Skeletal muscle cell (primary cell): ENCODE measurements around the gene RAP2B.

Experiments used
- DNase-seq: peaks from one replicate; pipeline ENCODE4 v3.0.0-alpha.2; 2010; ENCODE audit warnings: low read depth
- H3K4me3 ChIP-seq: 2 replicates; pipeline ENCODE4 v1.5.1; 2011; ENCODE audit warnings: low read depth, mild to moderate bottlenecking, control low read depth, low read length, moderate library complexity

The RAP2B gene

GRCh38 chr3:153158961-153159735 is 2.9 kb upstream of the RAP2B start:
- H3K4me3 ChIP-seq = no peak overlapping the region
- DNase-seq = no peak

DNA sequence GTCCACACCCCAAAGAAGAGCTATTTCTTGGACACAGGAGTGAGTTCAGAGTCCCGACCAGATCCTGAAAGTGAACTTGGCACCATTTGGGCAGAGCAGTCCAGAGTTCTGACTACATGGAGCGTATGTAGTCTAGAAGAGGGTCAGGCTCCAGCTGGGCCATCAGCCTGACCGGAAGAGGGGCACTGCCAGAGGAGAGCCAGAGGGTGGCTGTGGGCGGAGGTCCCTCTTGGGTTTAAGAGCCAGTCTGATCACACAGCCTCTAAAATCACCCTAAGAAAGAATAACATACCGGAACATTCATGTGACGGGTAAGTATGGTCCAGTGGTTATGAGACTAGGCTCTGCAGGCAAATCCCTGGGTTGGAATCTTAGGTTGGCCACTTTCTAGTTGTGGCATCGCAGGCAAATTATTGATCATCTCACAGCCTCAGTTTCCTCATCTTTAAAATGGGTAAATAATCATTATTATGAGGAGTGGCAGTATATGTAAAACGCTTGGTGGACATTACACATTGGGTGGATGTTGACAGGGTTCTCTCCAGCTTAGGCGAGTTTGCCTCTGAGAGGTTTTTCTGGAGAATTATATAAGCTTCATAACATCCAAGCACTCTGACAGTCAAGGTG is 2.1 kb upstream of the RAP2B start:
- no peak for DNase-seq
- H3K4me3 ChIP-seq = peak overlapping the region; percentile 78

GRCh38 chr3:153160451-153161137 is 1.4 kb upstream of the RAP2B start:
- peak overlapping the region; percentile 78 for H3K4me3 ChIP-seq
- peak; percentile 82 for DNase-seq

DNA sequence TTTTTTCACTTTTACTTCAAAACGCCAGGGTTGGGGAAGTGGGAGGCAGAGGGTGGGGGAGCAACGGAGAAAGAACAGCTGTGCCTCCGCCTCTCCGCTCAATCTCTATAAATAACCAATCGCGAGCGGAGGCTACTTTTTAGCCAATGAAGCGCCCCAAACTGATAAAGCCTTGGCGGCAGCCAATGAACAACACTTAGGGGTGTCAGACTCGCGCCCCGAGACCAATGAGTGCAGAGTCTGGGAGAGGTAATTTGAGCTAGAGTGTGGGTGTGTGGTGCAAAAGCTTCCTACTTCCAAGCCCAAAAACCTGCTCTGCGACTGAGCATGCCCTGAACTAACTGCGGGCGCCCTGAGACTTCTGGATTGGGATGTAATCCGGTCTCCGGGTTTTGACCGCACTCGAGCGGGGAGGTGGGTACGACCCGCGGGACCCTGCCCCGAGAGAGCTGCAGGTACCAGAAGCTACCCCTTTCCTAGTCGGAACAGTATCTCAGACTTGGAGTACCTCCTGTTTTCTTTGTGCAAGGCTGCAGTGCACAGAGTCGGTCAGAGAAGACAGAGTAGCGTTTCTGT is 800 bp upstream of the RAP2B start:
- peak; percentile 100 for DNase-seq
- peak overlapping the region; percentile 78 for H3K4me3 ChIP-seq

DNA sequence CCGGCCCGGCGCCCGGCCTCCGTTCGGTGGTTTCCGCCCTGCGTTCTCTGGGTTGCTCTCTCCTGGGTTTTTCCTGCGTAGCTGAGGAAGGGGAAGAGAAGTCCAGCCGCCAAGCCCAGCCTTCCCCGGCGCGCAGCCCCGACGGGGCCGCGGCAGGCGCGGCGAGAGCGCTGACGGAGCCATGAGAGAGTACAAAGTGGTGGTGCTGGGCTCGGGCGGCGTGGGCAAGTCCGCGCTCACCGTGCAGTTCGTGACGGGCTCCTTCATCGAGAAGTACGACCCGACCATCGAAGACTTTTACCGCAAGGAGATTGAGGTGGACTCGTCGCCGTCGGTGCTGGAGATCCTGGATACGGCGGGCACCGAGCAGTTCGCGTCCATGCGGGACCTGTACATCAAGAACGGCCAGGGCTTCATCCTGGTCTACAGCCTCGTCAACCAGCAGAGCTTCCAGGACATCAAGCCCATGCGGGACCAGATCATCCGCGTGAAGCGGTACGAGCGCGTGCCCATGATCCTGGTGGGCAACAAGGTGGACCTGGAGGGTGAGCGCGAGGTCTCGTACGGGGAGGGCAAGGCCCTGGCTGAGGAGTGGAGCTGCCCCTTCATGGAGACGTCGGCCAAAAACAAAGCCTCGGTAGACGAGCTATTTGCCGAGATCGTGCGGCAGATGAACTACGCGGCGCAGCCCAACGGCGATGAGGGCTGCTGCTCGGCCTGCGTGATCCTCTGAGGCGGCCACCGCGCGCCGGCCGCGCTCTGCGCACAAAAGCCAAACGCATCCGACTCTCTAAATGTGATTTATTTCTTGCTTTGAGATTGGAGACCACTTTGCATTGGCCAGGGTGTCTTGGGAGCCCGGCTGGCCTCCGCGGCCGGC is 727 bp downstream of the RAP2B start:
- peak overlapping the region; percentile 78 for H3K4me3 ChIP-seq
- no peak for DNase-seq

DNA sequence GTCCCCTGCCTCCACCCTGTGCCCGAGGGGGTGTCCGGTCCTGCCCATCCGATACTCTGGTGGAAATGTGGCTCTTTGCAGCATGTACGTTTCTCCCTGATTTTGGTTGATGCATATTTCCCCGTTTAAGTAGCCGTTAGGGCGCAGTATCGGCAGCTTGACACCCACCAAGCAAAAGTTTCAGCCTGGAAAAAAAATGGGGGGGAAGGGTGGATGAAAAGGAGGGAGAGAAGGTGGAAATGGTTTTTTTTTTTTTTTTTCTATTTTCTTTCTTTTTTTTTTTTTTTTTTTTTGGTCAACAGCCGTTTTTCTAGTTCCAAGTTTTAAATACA is 1.3 kb downstream of the RAP2B start:
- H3K4me3 ChIP-seq = peak overlapping the region; percentile 78
- DNase-seq = no peak

DNA sequence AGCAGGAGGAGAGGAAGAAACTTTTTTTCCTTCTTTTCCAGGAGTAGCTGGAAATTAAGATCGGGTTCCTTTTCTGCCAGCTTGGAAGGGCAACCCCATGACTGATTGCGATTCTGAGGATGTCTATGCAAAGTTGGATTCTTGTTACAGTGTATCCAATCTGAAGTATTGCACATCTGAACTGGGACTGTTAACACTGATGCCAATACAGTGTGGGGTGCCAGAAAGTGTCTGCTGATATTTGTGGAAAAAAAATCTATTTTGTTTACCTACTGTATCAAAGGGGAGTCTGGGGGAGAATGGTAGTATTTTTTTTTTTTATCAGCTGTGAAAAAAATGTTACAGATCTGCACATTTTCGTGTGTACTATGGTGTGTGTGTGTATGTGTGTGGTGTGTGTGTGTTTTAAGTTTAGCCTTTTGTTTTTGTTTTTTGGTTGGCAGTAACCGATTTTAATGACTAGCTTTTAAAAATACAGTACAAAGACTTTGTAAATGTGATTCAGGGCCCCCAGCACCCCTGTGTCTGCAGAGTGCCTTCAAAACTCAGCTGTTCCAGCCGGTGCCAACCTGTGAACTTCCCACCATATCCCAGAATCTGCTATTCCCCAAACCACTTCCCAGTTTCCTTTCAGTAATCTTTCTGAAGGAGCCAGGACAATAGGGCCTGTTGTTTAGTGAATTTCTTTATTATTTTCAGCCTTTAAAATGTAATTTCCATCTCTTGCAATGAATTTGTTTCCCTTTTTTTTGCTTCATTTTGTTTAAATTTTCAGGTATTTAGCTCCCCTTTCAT is 1.9 kb downstream of the RAP2B start:
- no peak for DNase-seq

DNA sequence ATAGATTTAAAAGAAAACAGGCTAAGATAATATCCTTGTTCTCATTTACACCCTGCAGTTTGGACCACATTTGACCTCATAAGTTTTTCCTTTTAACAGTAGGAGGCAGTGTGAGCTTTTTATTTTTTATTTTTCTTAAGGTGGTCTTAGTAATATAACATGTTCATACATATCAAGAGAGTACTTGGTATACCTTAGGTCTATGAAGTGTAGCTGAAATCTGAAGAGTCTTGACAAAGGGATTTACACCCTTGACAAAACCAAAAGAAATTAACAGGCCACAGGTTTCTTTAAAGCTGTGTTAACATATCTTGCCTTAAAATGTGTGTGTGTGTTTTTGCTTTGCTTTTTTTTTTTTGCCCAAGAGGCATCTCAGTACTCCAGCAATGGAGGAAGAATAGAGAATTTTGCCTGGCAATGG is 3.2 kb downstream of the RAP2B start:
- peak overlapping the region; percentile 78 for H3K4me3 ChIP-seq
- no peak for DNase-seq

More for the DNA sequence above, 1.9 kb downstream of the RAP2B start:
- H3K4me3 ChIP-seq = peak overlapping the region; percentile 78

- peak overlapping the region; percentile 78 for H3K4me3 ChIP-seq
- no peak for DNase-seq
These were observed 4.2 kb downstream of the RAP2B start for GRCh38 chr3:153166206-153166605.

- no peak overlapping the region for H3K4me3 ChIP-seq
- no peak for DNase-seq
These were observed 4.8 kb downstream of the RAP2B start for GRCh38 chr3:153166796-153167195.

DNA sequence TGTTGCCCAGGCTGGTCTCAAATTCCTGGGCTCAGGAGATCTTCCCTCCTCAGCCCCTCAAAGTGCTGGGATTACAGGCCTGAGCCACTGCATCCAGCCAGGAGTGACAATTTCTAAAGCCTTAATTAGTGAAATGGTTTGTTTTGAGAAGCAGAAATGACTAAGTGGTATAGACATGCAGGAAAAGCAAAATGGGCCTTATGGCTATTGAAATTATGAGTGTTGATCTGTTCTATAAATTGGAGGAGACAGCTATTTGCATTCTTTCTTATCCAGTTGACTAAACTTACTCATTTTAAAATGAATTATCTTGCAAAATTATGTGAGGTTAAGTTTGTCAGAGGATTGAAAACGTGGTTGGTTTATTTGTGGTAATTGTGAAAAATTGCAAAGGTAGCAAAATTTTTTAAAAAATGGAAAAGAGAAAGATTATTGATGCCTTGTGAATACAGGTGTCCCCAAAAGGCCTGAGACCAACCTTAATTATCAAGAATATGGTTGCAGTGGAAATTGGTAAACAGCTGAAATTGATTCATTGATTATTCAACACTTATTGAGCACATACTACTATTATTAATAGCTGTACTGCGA is 7.9 kb downstream of the RAP2B start:
- H3K4me3 ChIP-seq = no peak overlapping the region
- DNase-seq = no peak

GRCh38 chr3:153171256-153171655 is 9.2 kb downstream of the RAP2B start:
- DNase-seq = no peak

GRCh38 chr3:153171918-153172317 is 9.9 kb downstream of the RAP2B start:
- no peak for DNase-seq
- H3K4me3 ChIP-seq = no peak overlapping the region

More at GRCh38 chr3:153171256-153171655, 9.2 kb downstream of the RAP2B start:
- H3K4me3 ChIP-seq = no peak overlapping the region

DNA sequence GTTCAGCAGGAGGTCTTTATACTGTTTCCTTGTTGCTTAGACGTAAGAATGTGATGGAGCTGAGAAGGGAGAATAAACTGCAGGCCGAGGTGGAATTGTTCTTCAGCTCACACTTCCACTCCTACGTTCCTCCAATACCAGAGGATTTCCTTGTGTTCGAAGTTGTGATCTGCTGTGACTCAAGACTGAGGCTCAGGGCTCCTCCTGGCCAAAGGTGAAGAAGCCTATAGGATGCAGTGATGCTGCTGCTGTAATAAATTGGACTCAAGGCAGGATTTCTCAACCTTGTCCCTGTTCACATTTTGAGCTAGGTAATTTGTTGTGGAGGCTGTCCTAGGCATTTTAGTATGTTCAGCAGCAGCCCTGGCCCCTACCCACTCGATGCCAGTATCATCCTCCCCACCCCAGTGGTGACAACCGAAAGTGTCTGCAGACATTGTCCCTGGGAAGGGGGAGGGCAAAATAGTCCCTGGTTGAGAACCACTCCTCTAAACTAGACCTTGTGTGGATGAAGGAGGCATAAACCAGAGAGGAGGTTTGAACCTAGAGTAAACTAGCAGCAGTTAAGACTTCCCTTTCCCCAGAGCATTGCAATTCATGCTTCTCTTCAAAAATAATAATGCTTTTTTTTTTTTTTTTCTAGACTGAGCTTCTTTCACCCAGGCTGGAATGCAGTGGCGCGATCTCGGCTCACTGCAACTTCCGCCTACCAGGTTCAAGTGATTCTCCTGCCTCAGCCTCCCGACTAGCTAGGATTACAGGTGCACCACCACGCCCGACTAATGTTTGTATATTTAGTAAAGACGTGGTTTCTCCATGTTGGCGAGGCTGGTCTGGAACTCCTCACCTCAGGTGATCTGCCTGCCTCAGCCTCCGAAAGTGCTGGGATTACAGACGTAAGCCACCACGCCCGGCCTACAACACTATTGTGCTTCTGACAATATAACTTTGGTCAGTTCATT is 11.1 kb downstream of the RAP2B start:
- no peak overlapping the region for H3K4me3 ChIP-seq
- DNase-seq = no peak

GRCh38 chr3:153173758-153174516 is 11.9 kb downstream of the RAP2B start:
- peak; percentile 25 for DNase-seq
- no peak overlapping the region for H3K4me3 ChIP-seq

DNA sequence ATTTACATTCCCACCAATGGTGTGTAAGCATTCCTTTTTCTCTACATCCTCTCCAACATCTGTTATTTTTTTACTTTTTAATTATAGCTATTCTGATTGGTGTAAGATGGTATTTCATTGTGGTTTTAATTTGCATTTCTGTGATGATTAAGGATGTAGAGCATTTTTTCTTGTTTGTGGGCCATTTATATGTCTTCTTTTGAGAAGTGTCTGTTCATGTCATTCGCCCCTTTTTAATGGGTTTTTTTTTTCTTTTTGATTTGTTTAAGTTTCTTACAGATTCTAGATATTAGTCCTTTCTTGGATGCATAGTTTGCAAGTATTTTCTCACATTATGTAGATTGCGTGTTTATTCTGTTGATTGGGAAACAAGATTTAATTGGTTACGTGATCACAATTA is 14.2 kb downstream of the RAP2B start:
- no peak overlapping the region for H3K4me3 ChIP-seq
- no peak for DNase-seq
